HEK293T (cell line): Measurements from ENCODE around the gene PPP4C.

ENCODE experiments used
- CTCF ChIA-PET: fragments of 350-600 bp; formaldehyde crosslinking; extraction: SDS; loops from one replicate; lab custom pipeline; 2021; ENCODE audit warnings: antibody characterized with exemption, inconsistent platforms; lab: Yijun Ruan, JAX
- POLR2A ChIA-PET: fragments of 350-600 bp; formaldehyde crosslinking; extraction: SDS; loops from one replicate; lab custom pipeline; 2020; ENCODE audit warnings: antibody characterized with exemption, inconsistent platforms; lab: Yijun Ruan, JAX
- DNase-seq: peaks from one replicate; pipeline ENCODE4 v3.0.0; 2012; ENCODE audit warnings: mixed read lengths; ENCODE audit errors: extremely low spot score
- ARNT ChIP-seq: fragments of 450-650 bp; IDR thresholded peaks from 2 replicates; pipeline ENCODE4 v1.6.1; 2017; ENCODE audit warnings: mild to moderate bottlenecking
- BHLHE40 ChIP-seq: fragments of 450-650 bp; IDR thresholded peaks from 2 replicates; pipeline ENCODE4 v1.6.1; 2016; ENCODE audit warnings: mild to moderate bottlenecking, moderate library complexity, borderline replicate concordance
- CTBP1 ChIP-seq: fragments of 450-650 bp; IDR thresholded peaks from 2 replicates; pipeline ENCODE4 v1.6.1; 2016; ENCODE audit warnings: borderline replicate concordance
- ELF4 ChIP-seq: fragments of 450-650 bp; IDR thresholded peaks from 2 replicates; pipeline ENCODE4 v1.6.1; 2017; ENCODE audit warnings: antibody characterized with exemption
- FOXA1 ChIP-seq: fragments of 450-650 bp; IDR thresholded peaks from 2 replicates; pipeline ENCODE4 v1.6.1; 2016; ENCODE audit warnings: mild to moderate bottlenecking
- FOXK2 ChIP-seq: fragments of 450-650 bp; IDR thresholded peaks from 2 replicates; pipeline ENCODE4 v1.6.1; 2016; ENCODE audit warnings: mild to moderate bottlenecking
- FOXM1 ChIP-seq: fragments of 450-650 bp; IDR thresholded peaks from 2 replicates; pipeline ENCODE4 v1.6.1; 2017; ENCODE audit warnings: mild to moderate bottlenecking, borderline replicate concordance
- HDGF ChIP-seq: fragments of 450-650 bp; IDR thresholded peaks from 2 replicates; pipeline ENCODE4 v1.6.1; 2017; ENCODE audit warnings: antibody characterized with exemption, borderline replicate concordance
- L3MBTL2 ChIP-seq: fragments of 450-650 bp; conservative IDR thresholded peaks from 2 replicates; pipeline ENCODE4 v1.6.1; 2016; ENCODE audit warnings: mild to moderate bottlenecking
- LEF1 ChIP-seq: fragments of 450-650 bp; IDR thresholded peaks from 2 replicates; pipeline ENCODE4 v1.6.1; 2017; ENCODE audit warnings: mild to moderate bottlenecking, borderline replicate concordance
- NFRKB ChIP-seq: fragments of 450-650 bp; IDR thresholded peaks from 2 replicates; pipeline ENCODE4 v1.6.1; 2016; ENCODE audit warnings: mild to moderate bottlenecking, moderate library complexity
- SP1 ChIP-seq: fragments of 450-650 bp; IDR thresholded peaks from 2 replicates; pipeline ENCODE4 v1.6.1; 2017
- SUZ12 ChIP-seq: fragments of 450-650 bp; IDR thresholded peaks from 2 replicates; pipeline ENCODE4 v1.6.1; 2016; ENCODE audit warnings: mild to moderate bottlenecking
- TARDBP ChIP-seq: fragments of 450-650 bp; IDR thresholded peaks from 2 replicates; pipeline ENCODE4 v1.6.1; 2016
- ZNF384 ChIP-seq: fragments of 450-650 bp; IDR thresholded peaks from 2 replicates; pipeline ENCODE4 v1.6.1; 2016
- TF ChIP-seq, protein P1 (sequence below): fragments of 450-650 bp; IDR thresholded peaks from 2 replicates; pipeline ENCODE4 v1.6.1; 2016

PPP4C gene

DNA sequence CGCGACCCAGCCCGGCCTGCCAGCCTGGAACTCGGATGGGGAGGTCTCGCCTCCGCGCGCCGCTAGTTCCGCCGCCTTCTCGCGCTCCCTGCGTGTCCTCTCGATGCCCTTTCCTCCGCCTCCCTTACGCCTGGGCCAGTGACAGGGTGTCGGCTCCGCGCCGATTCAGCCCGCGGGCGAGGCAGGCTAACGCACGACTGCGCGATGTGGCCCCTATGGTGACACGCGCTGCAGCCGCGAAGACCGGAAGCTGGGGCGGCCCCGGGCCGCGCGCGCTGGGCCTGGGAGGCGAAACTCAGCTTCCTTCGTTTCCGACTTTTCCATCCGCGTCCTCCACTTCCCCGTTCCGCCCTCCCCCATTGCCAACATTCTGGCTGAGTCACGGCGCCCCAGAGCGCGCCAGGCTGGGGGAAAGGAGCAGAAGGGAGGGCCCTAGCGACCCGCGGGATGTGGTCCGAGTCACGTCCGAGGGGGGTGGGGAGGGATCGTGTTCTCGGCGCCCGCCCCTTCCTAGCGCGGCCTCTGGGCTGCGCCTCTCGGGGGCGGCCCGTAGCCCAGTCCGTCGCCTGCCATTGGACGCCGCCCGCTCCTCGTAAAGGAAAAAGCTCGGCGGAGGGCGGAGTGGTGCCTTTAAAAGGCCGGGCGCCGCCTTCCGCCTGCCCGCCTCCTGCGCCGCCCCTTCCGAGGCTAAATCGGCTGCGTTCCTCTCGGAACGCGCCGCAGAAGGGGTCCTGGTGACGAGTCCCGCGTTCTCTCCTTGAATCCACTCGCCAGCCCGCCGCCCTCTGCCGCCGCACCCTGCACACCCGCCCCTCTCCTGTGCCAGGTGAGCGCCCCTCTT is 10.5 kb upstream of the PPP4C start, which contains the start of gene ALDOA:
ALDOA (plus strand) TSS at position 659 of the 841 bp plus-strand sequence. CDS start 1,138 bp downstream, outside the sequence.
- ChIA-PET POLR2A (interaction anchor here (0.6 to 7.3 kb wide), 39 partner anchors 10 to 888 kb away, joined by 3 to 155 read pairs (median 4); partner anchors contain the start of genes CORO1A, DCTPP1, MVP and PHKG2), CTCF (interaction anchor here (2.7 to 3.3 kb wide), 3 partner anchors 10 to 47 kb away, joined by 13 to 25 read pairs (median 20); partner anchors contain the start of gene TBX6)
- DNase-seq = peak; percentile 98
- TF ChIP-seq LEF1 = peak; percentile 41; the same call in 1 of the 2 replicates
- TF ChIP-seq ARNT = peak; percentile 98
- TF ChIP-seq FOXA1 = no peak
- no peak for TF ChIP-seq TARDBP
- TF ChIP-seq SUZ12 = no peak
- TF ChIP-seq HDGF = peak; percentile 90; the same call in 1 of the 2 replicates
- TF ChIP-seq L3MBTL2 = peak; percentile 97
- TF ChIP-seq ELF4 = peak; percentile 71
- TF ChIP-seq CTBP1 = peak; percentile 76

DNA sequence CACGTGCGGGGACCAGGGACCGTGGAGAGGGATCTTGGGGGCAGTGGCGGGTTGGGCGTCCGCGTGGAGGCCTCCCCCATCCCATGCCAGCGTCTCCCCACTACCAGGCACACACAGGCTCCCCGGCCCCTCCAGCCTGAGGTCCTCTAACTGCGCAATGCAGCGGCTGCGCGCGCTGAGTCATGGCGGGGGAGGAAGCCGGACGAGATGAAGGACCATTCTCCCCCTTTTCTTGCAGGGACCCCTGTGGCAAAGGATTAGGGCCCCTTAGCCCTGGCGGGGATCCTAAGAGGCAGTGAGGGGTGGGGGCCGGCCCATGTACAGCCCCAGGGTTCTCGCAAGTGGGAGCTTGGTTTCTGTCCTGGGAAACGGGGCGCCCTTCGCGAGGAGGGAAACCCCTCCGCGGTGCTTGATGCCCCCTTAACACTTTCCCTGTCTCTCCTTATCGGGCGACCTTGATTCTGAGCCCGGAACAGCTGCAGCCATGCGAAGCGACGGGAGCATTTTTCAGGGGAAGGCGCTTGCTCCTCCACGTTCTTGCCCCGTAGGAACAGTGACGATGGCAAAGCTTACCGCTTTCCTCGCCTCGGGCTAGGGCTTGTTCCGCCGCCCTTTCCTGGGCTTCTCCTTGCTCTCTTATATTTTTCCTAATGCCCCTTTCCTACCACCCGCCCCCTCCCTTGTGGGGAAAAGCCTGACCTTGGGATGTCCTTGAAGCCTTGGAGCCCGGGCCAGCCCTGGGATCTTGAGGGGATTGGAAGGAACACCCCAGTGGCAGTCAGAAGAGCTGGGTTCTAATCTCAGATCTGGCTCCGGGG is 9.6 kb upstream of the PPP4C start:
- CTCF ChIA-PET = interaction anchor here (1.0 to 3.3 kb wide), 5 partner anchors 11 to 362 kb away, joined by 3 to 25 read pairs (median 13); partner anchors contain the start of gene TBX6
- DNase-seq = no peak
- TF ChIP-seq TARDBP (no peak), CTBP1 (no peak), L3MBTL2 (no peak), BHLHE40 (no peak), ELF4 (no peak), FOXM1 (no peak), FOXK2 (no peak), SP1 (no peak), SUZ12 (no peak), FOXA1 (no peak), ARNT (no peak), NFRKB (no peak), HDGF (no peak)
- POLR2A ChIA-PET = interaction anchor here (0.6 to 7.3 kb wide), 36 partner anchors 9 to 887 kb away, joined by 3 to 155 read pairs (median 4); partner anchors contain the start of genes CORO1A, MVP, PHKG2 and PPP4C

DNA sequence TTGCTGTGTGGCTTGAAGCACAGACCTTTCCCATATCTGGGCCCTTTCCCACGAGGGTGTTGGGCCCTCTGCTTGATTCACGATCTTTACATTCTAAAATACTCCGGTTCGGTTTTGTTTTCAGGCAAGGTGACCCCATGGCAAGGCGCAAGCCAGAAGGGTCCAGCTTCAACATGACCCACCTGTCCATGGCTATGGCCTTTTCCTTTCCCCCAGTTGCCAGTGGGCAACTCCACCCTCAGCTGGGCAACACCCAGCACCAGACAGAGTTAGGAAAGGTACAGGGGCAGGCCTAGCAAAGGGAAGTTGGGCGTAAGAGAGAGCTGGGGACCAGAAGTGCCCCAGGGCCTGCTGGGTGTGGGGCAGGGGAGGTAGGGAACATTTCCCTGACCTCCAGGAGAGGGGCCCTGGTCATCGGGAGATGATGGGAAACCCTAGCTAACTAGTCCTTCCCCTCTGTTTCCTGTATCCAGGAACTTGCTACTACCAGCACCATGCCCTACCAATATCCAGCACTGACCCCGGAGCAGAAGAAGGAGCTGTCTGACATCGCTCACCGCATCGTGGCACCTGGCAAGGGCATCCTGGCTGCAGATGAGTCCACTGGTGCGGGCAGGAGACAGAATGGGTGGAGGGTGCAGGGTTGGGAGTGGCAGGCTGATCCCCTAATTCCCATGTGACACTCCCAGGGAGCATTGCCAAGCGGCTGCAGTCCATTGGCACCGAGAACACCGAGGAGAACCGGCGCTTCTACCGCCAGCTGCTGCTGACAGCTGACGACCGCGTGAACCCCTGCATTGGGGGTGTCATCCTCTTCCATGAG is 8.8 kb upstream of the PPP4C start:
- POLR2A ChIA-PET = interaction anchor here (1.0 to 7.3 kb wide), 10 partner anchors 8 to 328 kb away, joined by 3 to 155 read pairs (median 11); partner anchors contain the start of genes MVP, PPP4C, TBX6 and TMEM219
- DNase-seq = no peak
- CTCF ChIA-PET = interaction anchor here (1.0 to 3.3 kb wide), 6 partner anchors 12 to 362 kb away, joined by 3 to 25 read pairs (median 8); partner anchors contain the start of gene TBX6
- TF ChIP-seq L3MBTL2 (no peak), SP1 (no peak), BHLHE40 (no peak), NFRKB (no peak), ELF4 (no peak), CTBP1 (no peak), ARNT (no peak), TARDBP (no peak), FOXK2 (no peak), FOXM1 (no peak), HDGF (no peak), SUZ12 (no peak), ZNF384 (no peak), LEF1 (no peak), FOXA1 (no peak)
- TF ChIP-seq, protein P1, sequence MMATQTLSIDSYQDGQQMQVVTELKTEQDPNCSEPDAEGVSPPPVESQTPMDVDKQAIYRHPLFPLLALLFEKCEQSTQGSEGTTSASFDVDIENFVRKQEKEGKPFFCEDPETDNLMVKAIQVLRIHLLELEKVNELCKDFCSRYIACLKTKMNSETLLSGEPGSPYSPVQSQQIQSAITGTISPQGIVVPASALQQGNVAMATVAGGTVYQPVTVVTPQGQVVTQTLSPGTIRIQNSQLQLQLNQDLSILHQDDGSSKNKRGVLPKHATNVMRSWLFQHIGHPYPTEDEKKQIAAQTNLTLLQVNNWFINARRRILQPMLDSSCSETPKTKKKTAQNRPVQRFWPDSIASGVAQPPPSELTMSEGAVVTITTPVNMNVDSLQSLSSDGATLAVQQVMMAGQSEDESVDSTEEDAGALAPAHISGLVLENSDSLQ = no peak

DNA sequence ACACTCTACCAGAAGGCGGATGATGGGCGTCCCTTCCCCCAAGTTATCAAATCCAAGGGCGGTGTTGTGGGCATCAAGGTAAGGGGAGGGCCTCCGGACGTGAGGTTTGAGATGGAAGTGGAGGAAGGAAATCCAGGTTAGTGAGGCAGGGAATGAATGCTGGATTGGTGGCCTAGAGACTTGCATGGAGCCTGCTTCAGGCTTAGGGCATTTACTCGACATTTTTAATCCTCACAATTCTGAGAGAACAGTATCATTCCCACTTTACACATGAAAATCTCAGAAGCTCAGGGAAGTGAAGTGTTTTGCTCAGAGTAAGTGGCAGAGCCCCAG is 8.2 kb upstream of the PPP4C start:
- ChIA-PET CTCF (interaction anchor here (1.6 to 3.3 kb wide), 3 partner anchors 12 to 45 kb away, joined by 4 to 25 read pairs (median 13); partner anchors contain the start of gene TBX6), POLR2A (interaction anchor here (1.1 to 7.3 kb wide), 5 partner anchors 8 to 328 kb away, joined by 5 to 155 read pairs (median 56); partner anchors contain the start of genes PPP4C, TBX6, YPEL3 and ZNF48)
- no peak for DNase-seq
- no peak for TF ChIP-seq LEF1
- TF ChIP-seq L3MBTL2 = no peak
- TF ChIP-seq FOXM1 = no peak
- no peak for TF ChIP-seq ELF4
- TF ChIP-seq ARNT = no peak
- no peak for TF ChIP-seq TARDBP
- TF ChIP-seq BHLHE40 = no peak

DNA sequence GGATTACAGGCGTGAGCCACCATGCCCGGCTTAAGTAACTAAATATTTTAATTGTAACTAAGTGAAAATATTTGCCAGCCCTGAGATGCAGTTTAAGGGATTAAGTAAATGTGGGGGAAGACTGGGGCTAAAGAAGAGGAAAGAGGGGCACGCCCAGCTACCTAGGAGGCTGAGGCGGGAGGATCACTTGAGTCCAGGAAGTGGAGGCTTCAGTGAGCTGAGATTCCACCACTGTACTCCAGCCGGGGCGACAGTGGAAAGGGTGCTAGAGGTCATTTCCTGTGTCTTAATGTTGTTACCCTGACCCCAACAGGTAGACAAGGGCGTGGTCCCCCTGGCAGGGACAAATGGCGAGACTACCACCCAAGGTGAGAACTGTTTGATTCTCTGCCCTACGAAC is 7.5 kb upstream of the PPP4C start:
- CTCF ChIA-PET = interaction anchor here (0.6 to 1.6 kb wide), 2 partner anchors 13 to 301 kb away, joined by 3 to 4 read pairs; no protein-coding TSS in a partner anchor
- POLR2A ChIA-PET = no interaction called here
- no peak for DNase-seq
- TF ChIP-seq FOXK2 (no peak), LEF1 (no peak), FOXA1 (no peak), ELF4 (no peak), TARDBP (no peak)
- TF ChIP-seq, protein P1 = no peak
